NCI-H128 (cell line): Measurements from ENCODE around the gene NEK10.

Experiments used
- DNase-seq: peaks from one replicate; lab custom pipeline; 2025; ENCODE audit not compliant: unreplicated experiment; lab: John Stamatoyannopoulos, UW

Gene NEK10

GRCh38 chr3:27110020-27110419 is 259.2 kb downstream of the NEK10 start:
- no peak for DNase-seq

GRCh38 chr3:27108322-27108721 is 260.9 kb downstream of the NEK10 start:
- no peak for DNase-seq

DNA sequence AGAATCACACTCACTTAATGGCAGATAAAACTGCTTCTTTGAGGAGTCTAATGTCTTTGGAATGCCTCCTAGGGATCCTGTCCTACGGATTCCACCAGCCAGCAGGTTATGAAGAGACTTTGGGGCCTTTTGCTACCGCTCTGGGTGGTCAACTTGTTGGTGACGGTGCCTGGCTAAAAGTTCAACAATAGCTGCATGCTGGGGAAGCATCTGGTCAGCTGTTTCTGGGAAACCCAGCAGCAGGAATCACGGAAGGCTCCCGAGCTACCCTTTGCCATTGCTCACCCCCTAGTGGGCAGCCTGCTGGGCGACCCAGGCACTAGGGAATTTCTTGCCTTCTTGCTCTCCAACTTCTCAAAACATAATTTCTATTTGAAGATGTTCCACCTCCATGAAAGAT is 263.3 kb downstream of the NEK10 start:
- no peak for DNase-seq

DNA sequence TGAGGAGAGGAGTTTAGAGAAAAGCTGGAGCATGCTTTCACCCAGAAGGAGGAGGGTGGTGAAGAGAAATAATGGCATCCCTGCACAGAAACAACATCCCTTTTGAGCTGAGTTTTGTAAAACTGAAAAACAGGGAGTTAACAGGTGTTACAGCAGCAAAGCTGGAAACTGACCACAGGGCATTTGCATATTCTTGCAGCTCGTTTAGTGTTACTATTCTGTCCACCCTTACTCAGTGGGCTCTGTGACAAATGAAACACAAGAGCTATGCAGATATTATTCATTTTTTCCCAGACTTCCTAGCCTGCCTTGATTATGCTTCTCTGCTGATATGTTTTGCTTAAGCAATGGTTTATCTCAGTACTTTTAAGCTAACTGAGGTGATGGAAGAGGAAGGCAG is 272.0 kb downstream of the NEK10 start:
- no peak for DNase-seq

GRCh38 chr3:27095553-27096222 is 273.5 kb downstream of the NEK10 start:
- no peak for DNase-seq

- no peak for DNase-seq
Measured at GRCh38 chr3:27094721-27095120, 274.5 kb downstream of the NEK10 start.

DNA sequence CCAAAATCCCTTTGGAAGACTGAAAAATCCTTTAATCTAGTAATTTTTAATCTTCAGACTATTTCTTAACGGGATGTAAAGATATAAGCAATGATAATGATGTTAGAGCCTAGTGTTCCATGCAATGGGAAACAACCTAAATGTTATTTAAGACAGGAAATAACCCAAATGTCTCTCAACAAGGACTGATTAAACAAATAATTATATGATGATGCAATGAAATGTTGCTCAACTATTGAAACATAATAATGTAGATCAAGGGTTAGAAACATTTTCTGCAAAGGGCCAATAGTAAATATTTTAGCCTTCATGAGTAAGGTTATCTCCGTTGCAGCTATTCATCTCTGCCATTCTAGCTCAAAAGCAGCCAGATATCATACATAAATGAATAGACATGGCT is 275.4 kb downstream of the NEK10 start:
- DNase-seq = no peak

- DNase-seq = no peak
Measured at GRCh38 chr3:27090275-27091041, 278.7 kb downstream of the NEK10 start.

DNA sequence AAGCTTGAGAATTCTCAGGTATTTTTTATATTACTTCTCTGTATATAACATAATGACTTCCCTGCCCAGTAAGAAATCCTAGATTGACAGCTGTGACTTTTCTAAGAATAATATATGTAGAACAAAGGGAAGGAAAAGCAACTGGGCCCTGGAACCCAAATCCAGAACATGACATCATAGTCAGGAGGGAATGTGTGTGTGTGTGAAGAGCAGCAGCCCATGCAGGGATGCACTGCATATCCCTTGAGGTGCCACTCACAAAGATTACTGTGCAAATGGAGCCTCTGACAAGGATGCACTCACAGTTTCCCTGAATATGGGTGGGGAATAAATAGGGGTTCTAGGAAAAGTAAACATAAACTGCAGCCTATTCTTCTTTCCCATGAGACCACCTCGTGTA is 279.5 kb downstream of the NEK10 start:
- DNase-seq = no peak

- DNase-seq = no peak
Measured at GRCh38 chr3:27089068-27089467, 280.1 kb downstream of the NEK10 start.

- no peak for DNase-seq
Measured at GRCh38 chr3:27085829-27086730, 283.1 kb downstream of the NEK10 start.

GRCh38 chr3:27081992-27082607 is 287.1 kb downstream of the NEK10 start:
- no peak for DNase-seq

DNA sequence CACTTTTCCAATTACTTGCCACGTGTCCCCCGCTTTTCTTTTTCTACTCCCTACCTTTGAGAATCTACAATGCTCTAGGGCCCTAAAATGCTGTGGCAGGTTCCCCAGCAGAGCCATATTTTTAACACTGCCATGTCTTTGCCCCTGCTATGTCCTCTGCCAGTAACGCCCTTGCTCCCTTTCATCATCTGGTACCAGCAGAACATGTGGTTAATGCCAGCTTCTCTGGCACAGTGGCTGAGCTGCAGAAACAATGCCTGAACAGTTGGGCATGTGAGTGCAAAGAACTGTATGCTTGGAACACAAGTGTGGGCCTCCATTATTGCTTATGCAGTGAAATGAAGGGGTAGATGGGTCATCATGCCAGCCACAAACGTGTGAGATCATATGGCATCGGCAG is 287.6 kb downstream of the NEK10 start:
- no peak for DNase-seq

- DNase-seq = no peak
Measured at GRCh38 chr3:27080258-27080525, 289.0 kb downstream of the NEK10 start.

GRCh38 chr3:27079427-27080257 is 289.5 kb downstream of the NEK10 start:
- no peak for DNase-seq

- DNase-seq = no peak
Measured at GRCh38 chr3:27078246-27078913, 290.8 kb downstream of the NEK10 start.

DNA sequence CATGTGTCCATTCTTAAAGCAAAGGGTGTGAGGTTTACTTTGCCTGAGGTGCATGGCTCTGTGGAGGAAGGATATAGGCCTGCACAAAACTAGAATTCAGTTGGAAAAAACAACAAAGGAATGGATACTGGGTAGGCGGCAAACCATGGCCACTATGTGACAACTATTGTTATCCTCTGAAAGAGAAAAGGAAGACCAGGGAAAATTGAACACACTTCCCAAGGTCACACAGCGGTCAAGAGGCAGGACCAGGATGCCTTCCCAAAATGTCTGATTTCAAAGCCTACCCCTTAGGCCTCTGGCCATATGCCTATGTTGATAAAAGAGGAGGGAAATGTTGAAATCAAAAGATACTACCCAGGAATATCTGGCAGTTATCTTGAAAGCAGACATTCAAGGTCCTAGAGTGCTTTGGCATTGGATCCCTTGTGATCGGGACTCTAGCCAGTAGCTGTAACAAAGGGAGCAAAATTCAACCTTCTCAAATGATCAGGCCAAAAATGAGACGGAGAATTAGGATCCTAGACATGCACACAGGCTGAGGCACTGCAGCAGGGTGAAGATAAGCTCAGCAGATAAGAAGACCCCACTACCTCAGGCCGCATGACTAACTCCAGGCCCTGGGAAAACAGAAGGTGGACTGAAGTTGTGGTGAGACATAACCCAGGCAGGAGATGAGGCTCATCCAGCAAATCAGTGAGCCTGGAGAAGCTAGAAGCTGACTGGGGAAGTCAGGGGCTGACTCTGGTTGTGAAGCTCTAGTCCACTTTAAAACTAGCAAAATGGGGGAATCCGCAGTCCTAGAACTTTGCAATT is 292.2 kb downstream of the NEK10 start:
- no peak for DNase-seq

GRCh38 chr3:27074914-27075313 is 294.3 kb downstream of the NEK10 start:
- no peak for DNase-seq

DNA sequence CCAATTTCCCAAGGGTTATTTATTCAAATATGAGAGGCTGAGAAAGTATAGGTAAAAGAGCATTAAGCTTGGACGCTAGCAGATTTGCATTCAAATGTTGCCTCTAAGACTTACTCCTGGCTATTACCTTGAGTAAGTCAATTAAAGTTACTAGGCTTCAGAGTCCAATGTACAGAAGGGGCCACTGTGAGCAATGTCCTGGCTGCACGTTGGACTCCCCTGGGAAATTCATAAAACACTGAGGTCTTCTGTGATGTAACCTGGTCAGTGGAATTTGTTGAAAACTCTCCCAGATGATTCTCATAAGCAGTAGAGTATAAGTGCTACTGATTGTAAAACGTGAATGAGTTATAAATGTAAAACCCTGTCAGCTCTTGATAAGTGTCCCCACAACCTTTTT is 295.3 kb downstream of the NEK10 start:
- DNase-seq = no peak
